ENCODE results near the gene ZNG1B.
"Not testable (repeated sequence)": the region's sequence is repeated elsewhere in the genome, so short reads cannot be mapped to it uniquely, and the experiment has no call there.

Gene ZNG1B

GRCh38 chr2:113503094-113504042, 65.9 kb downstream of the ZNG1B start:
- not testable (repeated sequence) for DNase-seq (ENCODE audit: low read depth)

GRCh38 chr2:113504081-113504480, 66.6 kb downstream of the ZNG1B start:
- not testable (repeated sequence) for DNase-seq (ENCODE audit: low read depth)

GRCh38 chr2:113507394-113508140, 70.1 kb downstream of the ZNG1B start:
- not testable (repeated sequence) for DNase-seq (ENCODE audit: low read depth)

GRCh38 chr2:113508187-113508586, 70.7 kb downstream of the ZNG1B start:
- DNase-seq (ENCODE audit: low read depth) = not testable (repeated sequence)

GRCh38 chr2:113510913-113511312, 73.4 kb downstream of the ZNG1B start:
- not testable (repeated sequence) for DNase-seq (ENCODE audit: low read depth)

GRCh38 chr2:113511859-113512258, 74.4 kb downstream of the ZNG1B start:
- not testable (repeated sequence) for DNase-seq (ENCODE audit: low read depth)

GRCh38 chr2:113515457-113515856, 78.0 kb downstream of the ZNG1B start:
- not testable (repeated sequence) for DNase-seq (ENCODE audit: low read depth)

GRCh38 chr2:113515995-113516394, 78.5 kb downstream of the ZNG1B start:
- DNase-seq (ENCODE audit: low read depth) = not testable (repeated sequence)

- not testable (repeated sequence) for DNase-seq (ENCODE audit: low read depth)
Measured at GRCh38 chr2:113517025-113517424, 79.5 kb downstream of the ZNG1B start.

GRCh38 chr2:113520837-113521236, 83.3 kb downstream of the ZNG1B start:
- DNase-seq (ENCODE audit: low read depth) = not testable (repeated sequence)

GRCh38 chr2:113521492-113521891, 84.0 kb downstream of the ZNG1B start:
- DNase-seq (ENCODE audit: low read depth) = not testable (repeated sequence)

GRCh38 chr2:113524986-113525385, 87.5 kb downstream of the ZNG1B start:
- not testable (repeated sequence) for DNase-seq (ENCODE audit: low read depth)

GRCh38 chr2:113527350-113528045, 90.0 kb downstream of the ZNG1B start:
- not testable (repeated sequence) for DNase-seq (ENCODE audit: low read depth)

- not testable (repeated sequence) for DNase-seq (ENCODE audit: low read depth)
Measured at GRCh38 chr2:113528126-113528525, 90.6 kb downstream of the ZNG1B start.

GRCh38 chr2:113528904-113529303, 91.4 kb downstream of the ZNG1B start:
- not testable (repeated sequence) for DNase-seq (ENCODE audit: low read depth)

GRCh38 chr2:113532991-113533390, 95.5 kb downstream of the ZNG1B start:
- not testable (repeated sequence) for DNase-seq (ENCODE audit: low read depth)

- DNase-seq (ENCODE audit: low read depth) = not testable (repeated sequence)
Measured at GRCh38 chr2:113536573-113536972, 99.1 kb downstream of the ZNG1B start.

GRCh38 chr2:113540834-113541203, 103.3 kb downstream of the ZNG1B start:
- DNase-seq (ENCODE audit: low read depth) = not testable (repeated sequence)

- peak; percentile 5 for DNase-seq (ENCODE audit: low read depth)
Measured at GRCh38 chr2:113541204-113541975, 103.9 kb downstream of the ZNG1B start.

- not testable (repeated sequence) for DNase-seq (ENCODE audit: low read depth)
Measured at GRCh38 chr2:113541976-113542485, 104.5 kb downstream of the ZNG1B start.

GRCh38 chr2:113542529-113542928, 105.0 kb downstream of the ZNG1B start:
- not testable (repeated sequence) for DNase-seq (ENCODE audit: low read depth)

Measured in activated T-helper 1 cell treated with Interleukin-2 at 50 U/mL for 16 hours (primary cell).